Caco-2 (cell line): ENCODE data around the gene SLPI. TPM values are rescaled to one million over a fixed set of nuclear protein-coding genes. Genes with fewer than 3 reads are reported as not detected.
A peak's percentile ranks its signal among the peaks of the same experiment; 100 is the strongest.

Experiments
- BruUV-seq: library from RNA; stranded (reverse); fragments of 400-500 nt; replicated peaks from 2 replicates; lab custom pipeline; 2021; lab: Mats Ljungman, UMichigan
- CTCF ChIA-PET: fragments of 300-600 bp; sonication (Branson Sonifier 250); formaldehyde crosslinking; loops from one replicate; lab custom pipeline; 2022; ENCODE audit warnings: antibody characterized with exemption; lab: Charles Lee
- POLR2A ChIA-PET: fragments of 300-600 bp; sonication (Branson Sonifier 250); formaldehyde crosslinking; loops from one replicate; lab custom pipeline; 2022; ENCODE audit warnings: antibody characterized with exemption; lab: Charles Lee
- DNase-seq, 2 experiments: peaks; one replicate each; pipeline versions ENCODE4 v3.0.0 to v3.0.0-alpha.2; 2020 to 2022
- H3K27me3 ChIP-seq: replicated peaks from 2 replicates; pipeline ENCODE4 v1.6.0; 2011; ENCODE audit warnings: low read length; ENCODE audit not compliant: control insufficient read depth, insufficient read depth
- H3K36me3 ChIP-seq: 2 replicates; pipeline ENCODE4 v1.5.1; 2011; ENCODE audit warnings: low read length; ENCODE audit not compliant: control insufficient read depth, insufficient read depth
- H3K4me1 ChIP-seq: fragments of 250-450 bp; sonication (Bioruptor Pico); 2 replicates; pipeline ENCODE4 v1.5.1; 2020; ENCODE audit warnings: mild to moderate bottlenecking
- H3K4me3 ChIP-seq: 2 replicates; pipeline ENCODE4 v1.5.1; 2011; ENCODE audit warnings: low read depth, mild to moderate bottlenecking, control low read depth, low read length
- H3K9me3 ChIP-seq: fragments of 250-450 bp; sonication (Bioruptor Pico); 2 replicates; pipeline ENCODE4 v1.5.1; 2020; ENCODE audit warnings: mild to moderate bottlenecking, moderate library complexity
- H3K27ac Mint-ChIP-seq: one replicate; pipeline ENCODE4 v1.8.0; 2022; ENCODE audit warnings: mixed read lengths; ENCODE audit not compliant: unreplicated experiment
- H3K27me3 Mint-ChIP-seq: one replicate; pipeline ENCODE4 v1.8.0; 2022; ENCODE audit warnings: mixed read lengths; ENCODE audit not compliant: insufficient read depth, unreplicated experiment
- H3K36me3 Mint-ChIP-seq: one replicate; pipeline ENCODE4 v1.8.0; 2022; ENCODE audit warnings: mild to moderate bottlenecking, mixed read lengths; ENCODE audit not compliant: insufficient read depth, unreplicated experiment
- H3K4me1 Mint-ChIP-seq: one replicate; pipeline ENCODE4 v1.8.0; 2022; ENCODE audit warnings: low read depth, mixed read lengths; ENCODE audit not compliant: unreplicated experiment
- H3K4me3 Mint-ChIP-seq: one replicate; pipeline ENCODE4 v1.8.0; 2022; ENCODE audit warnings: mild to moderate bottlenecking, moderate library complexity, mixed read lengths; ENCODE audit not compliant: unreplicated experiment
- H3K9me3 Mint-ChIP-seq: one replicate; pipeline ENCODE4 v1.8.0; 2022; ENCODE audit warnings: mixed read lengths; ENCODE audit not compliant: unreplicated experiment
- intact Hi-C: fragments of 100-400 bp; cut with micrococcal nuclease; formaldehyde crosslinking; loops from one replicate; pipeline ENCODE4 v1.10.0; 2022; ENCODE audit not compliant: unreplicated experiment
- total RNA-seq: library from RNA; stranded (reverse); gene quantifications from 2 replicates; pipeline ENCODE4 v1.2.3, GENCODE V29; 2022
- TF ChIP-seq, protein P1 (sequence below), 2 experiments: fragments of 200-600 bp in 1 of 2; IDR thresholded peaks; 1 replicate in 1 of 2; 2 replicates in 1 of 2; pipeline versions ENCODE4 v1.5.1 to v1.8.0; 2011 to 2022; ENCODE audit warnings: antibody characterized with exemption in 1 of 2, control low read depth in 1 of 2, inconsistent platforms in 1 of 2, low read depth in 1 of 2, low read length in 1 of 2, mild to moderate bottlenecking in 1 of 2, moderate library complexity in 1 of 2; ENCODE audit not compliant: insufficient read depth in 1 of 2, severe bottlenecking in 1 of 2, unreplicated experiment in 1 of 2

Gene SLPI
- total RNA-seq, 1 experiment from 2014 or later: 3.0 TPM

DNA sequence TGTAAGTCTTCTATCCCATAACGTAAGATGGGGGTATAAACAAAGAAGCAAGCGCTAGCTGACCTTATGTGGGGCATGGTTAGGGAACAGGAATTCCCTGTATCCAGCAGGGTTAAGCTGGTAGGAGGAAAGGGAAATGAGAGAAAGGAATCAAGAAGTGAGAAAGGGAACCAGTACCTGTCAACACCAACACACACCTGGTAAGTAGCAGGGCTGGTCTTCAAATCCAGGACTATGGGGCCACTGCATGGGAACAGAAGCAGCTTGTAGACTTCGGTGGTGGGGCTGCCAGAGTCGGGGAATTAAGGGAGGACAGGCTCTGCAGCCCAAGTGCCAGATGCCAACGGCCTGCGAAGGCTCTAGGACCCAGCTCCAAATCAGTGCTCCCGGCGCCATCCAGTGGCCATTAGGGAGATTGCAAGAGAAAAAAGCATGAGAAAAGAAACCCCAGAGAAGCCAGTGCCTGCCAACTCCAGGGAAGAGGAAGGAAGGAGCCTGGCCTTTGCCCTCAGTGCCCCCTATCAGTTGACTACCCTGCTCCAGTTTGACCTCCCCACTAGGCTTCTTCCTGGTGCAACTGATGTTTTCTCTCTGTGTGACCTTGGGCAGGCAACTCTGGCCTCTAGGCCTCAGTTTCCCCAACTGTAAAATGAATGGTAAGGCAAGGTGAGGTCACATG is 36.5 kb upstream of the SLPI start:
- Mint-ChIP-seq H3K9me3 (no peaks in the 10 kb centered on the region), H3K27me3 (peaks cover 21% of the 10 kb centered on the region), H3K27ac (no peak overlapping the region), H3K4me1 (no peaks in the 10 kb centered on the region), H3K4me3 (no peak overlapping the region), H3K36me3 (no peaks in the 10 kb centered on the region)
- no peak overlapping the region for H3K4me3 ChIP-seq
- ChIA-PET CTCF (interaction anchor here (0.6 to 7.4 kb wide), 32 partner anchors 12 to 594 kb away, joined by 3 to 67 read pairs (median 4); partner anchors contain the start of genes KCNS1, PI3, STK4 and SYS1), POLR2A (no interaction called here)
- TF ChIP-seq, protein P1, sequence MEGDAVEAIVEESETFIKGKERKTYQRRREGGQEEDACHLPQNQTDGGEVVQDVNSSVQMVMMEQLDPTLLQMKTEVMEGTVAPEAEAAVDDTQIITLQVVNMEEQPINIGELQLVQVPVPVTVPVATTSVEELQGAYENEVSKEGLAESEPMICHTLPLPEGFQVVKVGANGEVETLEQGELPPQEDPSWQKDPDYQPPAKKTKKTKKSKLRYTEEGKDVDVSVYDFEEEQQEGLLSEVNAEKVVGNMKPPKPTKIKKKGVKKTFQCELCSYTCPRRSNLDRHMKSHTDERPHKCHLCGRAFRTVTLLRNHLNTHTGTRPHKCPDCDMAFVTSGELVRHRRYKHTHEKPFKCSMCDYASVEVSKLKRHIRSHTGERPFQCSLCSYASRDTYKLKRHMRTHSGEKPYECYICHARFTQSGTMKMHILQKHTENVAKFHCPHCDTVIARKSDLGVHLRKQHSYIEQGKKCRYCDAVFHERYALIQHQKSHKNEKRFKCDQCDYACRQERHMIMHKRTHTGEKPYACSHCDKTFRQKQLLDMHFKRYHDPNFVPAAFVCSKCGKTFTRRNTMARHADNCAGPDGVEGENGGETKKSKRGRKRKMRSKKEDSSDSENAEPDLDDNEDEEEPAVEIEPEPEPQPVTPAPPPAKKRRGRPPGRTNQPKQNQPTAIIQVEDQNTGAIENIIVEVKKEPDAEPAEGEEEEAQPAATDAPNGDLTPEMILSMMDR (IDR thresholded peaks at IDR 0.05; ENCODE audit: insufficient read depth in 1 of 2, low read depth in 1 of 2, low read length in 1 of 2, severe bottlenecking in 1 of 2, unreplicated experiment in 1 of 2): peak; percentile 98 to 99
- intact Hi-C loops: loop anchor here (1.0 to 5.0 kb wide), 7 partner anchors 54 to 280 kb away; no protein-coding TSS in a partner anchor
- DNase-seq: peak; percentile 88 to 91
- peaks cover 4% of the 10 kb centered on the region; the same call in 1 of the 2 replicates for H3K27me3 ChIP-seq
- no peaks in the 10 kb centered on the region for H3K36me3 ChIP-seq
- peaks cover 15% of the 10 kb centered on the region for H3K9me3 ChIP-seq
- no peaks in the 10 kb centered on the region for H3K4me1 ChIP-seq
- BruUV-seq: no TSS peak

DNA sequence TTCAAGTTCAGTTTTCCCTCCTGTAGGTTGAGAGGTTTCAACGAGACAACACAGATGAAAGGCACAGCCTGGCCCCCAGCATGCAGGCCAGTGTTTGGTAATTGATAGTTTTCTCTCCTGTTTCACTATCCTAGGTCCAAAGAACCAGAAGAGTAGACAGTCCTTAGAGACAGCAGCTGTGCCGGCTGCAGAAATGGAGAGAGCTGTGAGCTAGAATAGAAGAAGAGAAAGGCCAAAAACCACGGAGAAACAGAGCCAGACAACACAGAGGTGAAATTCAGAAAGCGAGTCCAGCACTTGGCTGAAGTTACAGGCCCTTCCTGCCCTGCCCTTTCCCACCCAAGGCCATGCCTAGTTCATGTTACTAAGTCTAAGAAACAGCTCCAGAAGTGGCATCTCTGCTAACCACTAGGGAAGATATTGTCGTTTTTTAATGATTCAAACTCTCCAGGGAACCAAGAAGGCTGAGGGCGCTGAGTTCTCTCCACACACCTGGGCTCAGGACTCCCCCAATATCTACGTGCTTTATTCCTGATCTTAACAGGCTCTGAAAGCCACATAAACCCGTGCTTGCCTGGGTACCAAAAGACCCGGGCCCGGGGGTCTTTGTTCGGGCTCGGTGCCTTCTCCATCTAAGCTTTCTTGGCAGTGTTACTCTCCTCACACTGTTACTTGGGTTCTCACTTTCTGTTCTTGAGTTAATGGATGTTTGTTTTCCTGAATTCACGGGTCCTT is 35.7 kb upstream of the SLPI start:
- peak in 1 of 2 experiments; percentile 31 for DNase-seq
- H3K4me1 ChIP-seq: no peaks in the 10 kb centered on the region
- H3K4me3 Mint-ChIP-seq: no peak overlapping the region
- no TSS peak for BruUV-seq
- ChIA-PET POLR2A (no interaction called here), CTCF (interaction anchor here (0.7 to 7.4 kb wide), 28 partner anchors 13 to 595 kb away, joined by 3 to 67 read pairs (median 4); partner anchors contain the start of genes KCNS1, PI3 and SYS1)
- H3K9me3 Mint-ChIP-seq: no peaks in the 10 kb centered on the region
- H3K4me3 ChIP-seq: no peak overlapping the region
- no peaks in the 10 kb centered on the region for H3K4me1 Mint-ChIP-seq
- H3K27ac Mint-ChIP-seq: no peak overlapping the region
- H3K9me3 ChIP-seq: peaks cover 11% of the 10 kb centered on the region
- TF ChIP-seq, protein P1 (IDR thresholded peaks at IDR 0.05; ENCODE audit: insufficient read depth in 1 of 2, low read depth in 1 of 2, low read length in 1 of 2, severe bottlenecking in 1 of 2, unreplicated experiment in 1 of 2): no peak
- peaks cover 4% of the 10 kb centered on the region; the same call in 1 of the 2 replicates for H3K27me3 ChIP-seq
- H3K36me3 Mint-ChIP-seq: no peaks in the 10 kb centered on the region
- no peaks in the 10 kb centered on the region for H3K36me3 ChIP-seq
- intact Hi-C loops: loop anchor here (1.0 to 5.0 kb wide), 4 partner anchors 53 to 208 kb away; no protein-coding TSS in a partner anchor
- peaks cover 21% of the 10 kb centered on the region for H3K27me3 Mint-ChIP-seq

DNA sequence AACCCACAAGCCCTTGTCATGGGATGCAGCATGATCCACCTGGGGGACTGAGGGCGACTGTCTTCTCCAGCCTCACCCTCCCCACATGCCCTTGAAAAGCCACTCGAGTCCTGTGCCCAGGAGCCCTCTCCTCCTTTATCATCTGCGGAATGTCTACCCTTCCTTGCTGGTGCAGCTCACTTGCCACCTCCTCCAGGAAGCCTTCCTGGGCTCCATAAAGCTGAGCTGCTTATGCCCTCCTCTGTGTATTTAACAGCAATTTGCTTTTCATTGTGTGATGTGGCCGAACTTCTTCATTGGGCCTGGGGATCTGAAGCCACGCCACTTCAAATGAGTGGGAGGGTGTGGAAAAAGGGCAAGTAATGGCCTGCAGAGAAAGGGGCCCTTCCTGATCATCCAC is 34.5 kb upstream of the SLPI start:
- Mint-ChIP-seq H3K36me3 (no peaks in the 10 kb centered on the region), H3K27ac (no peak overlapping the region), H3K9me3 (no peaks in the 10 kb centered on the region), H3K4me3 (no peak overlapping the region), H3K27me3 (peaks cover 22% of the 10 kb centered on the region), H3K4me1 (no peaks in the 10 kb centered on the region)
- POLR2A ChIA-PET: no interaction called here
- H3K36me3 ChIP-seq: no peaks in the 10 kb centered on the region
- no peak overlapping the region for H3K4me3 ChIP-seq
- H3K4me1 ChIP-seq: no peaks in the 10 kb centered on the region
- no TSS peak for BruUV-seq
- no peaks in the 10 kb centered on the region for H3K9me3 ChIP-seq
- peaks cover 4% of the 10 kb centered on the region; the same call in 1 of the 2 replicates for H3K27me3 ChIP-seq
- TF ChIP-seq, protein P1 (IDR thresholded peaks at IDR 0.05; ENCODE audit: insufficient read depth in 1 of 2, low read depth in 1 of 2, low read length in 1 of 2, severe bottlenecking in 1 of 2, unreplicated experiment in 1 of 2): no peak
- intact Hi-C loops: no loop called here
- CTCF ChIA-PET: interaction anchor here (7.4 kb wide), 1 partner anchor 245 kb away, joined by 67 read pairs; no protein-coding TSS in a partner anchor
- DNase-seq: no peak
